GM18505 (cell line): ENCODE data around the gene NQO1.

Source experiments
- ATAC-seq: cut with Tn5 transposase; IDR thresholded peaks from one replicate; pipeline ENCODE4 v1.9.1; 2021; ENCODE audit not compliant: unreplicated experiment
- POLR2A ChIP-seq: IDR thresholded peaks from 4 replicates; pipeline ENCODE4 v1.6.1; 2011; ENCODE audit warnings: borderline replicate concordance; ENCODE audit not compliant: insufficient read depth, insufficient read length; ENCODE audit errors: extremely low read depth

NQO1 gene

GRCh38 chr16:69724414-69724873 is 1.9 kb downstream of the NQO1 start:
- ATAC-seq, result no peak
- no peak for TF ChIP-seq POLR2A

GRCh38 chr16:69721441-69721957 is 4.9 kb downstream of the NQO1 start:
- ATAC-seq, result no peak
- no peak for TF ChIP-seq POLR2A

- ATAC-seq, result no peak
These were observed 5.4 kb downstream of the NQO1 start for GRCh38 chr16:69720822-69721430.

GRCh38 chr16:69718111-69718764 is 8.1 kb downstream of the NQO1 start:
- no peak for TF ChIP-seq POLR2A
- ATAC-seq, result no peak

More at GRCh38 chr16:69720822-69721430, 5.4 kb downstream of the NQO1 start:
- no peak for TF ChIP-seq POLR2A

- TF ChIP-seq POLR2A, result no peak
- ATAC-seq, result no peak
These were observed 9.3 kb downstream of the NQO1 start for GRCh38 chr16:69717066-69717465.

GRCh38 chr16:69712914-69713581 is 13.3 kb downstream of the NQO1 start:
- no peak for ATAC-seq
- TF ChIP-seq POLR2A, result no peak

- no peak for ATAC-seq
- TF ChIP-seq POLR2A, result no peak
These were observed 14.1 kb downstream of the NQO1 start for GRCh38 chr16:69712277-69712676.

- ATAC-seq, result no peak
- TF ChIP-seq POLR2A, result no peak
These were observed 15.1 kb downstream of the NQO1 start for GRCh38 chr16:69711115-69711740.

- no peak for ATAC-seq
- TF ChIP-seq POLR2A, result no peak
These were observed 16.8 kb downstream of the NQO1 start for GRCh38 chr16:69709456-69710084.

- no peak for TF ChIP-seq POLR2A
- no peak for ATAC-seq
These were observed 18.3 kb downstream of the NQO1 start for GRCh38 chr16:69707920-69708683.

GRCh38 chr16:69706975-69707340 is 19.4 kb downstream of the NQO1 start:
- ATAC-seq, result no peak
- TF ChIP-seq POLR2A, result no peak

- no peak for TF ChIP-seq POLR2A
- no peak for ATAC-seq
These were observed 19.9 kb downstream of the NQO1 start for GRCh38 chr16:69706256-69706974.
